HG03469 (cell line): Measurements from ENCODE around the gene KRTAP25-1.

Source experiments
- ATAC-seq: cut with Tn5 transposase; IDR thresholded peaks from one replicate; pipeline ENCODE4 v1.9.1; 2021; ENCODE audit warnings: mild to moderate bottlenecking, moderate library complexity, moderate number of reproducible peaks; ENCODE audit not compliant: unreplicated experiment

The KRTAP25-1 gene

GRCh38 chr21:30251781-30252180 lies 37.5 kb downstream of the KRTAP25-1 start:
- ATAC-seq = no peak

- ATAC-seq = no peak
These were observed 39.4 kb downstream of the KRTAP25-1 start for GRCh38 chr21:30249936-30250335.

GRCh38 chr21:30248844-30249243 lies 40.5 kb downstream of the KRTAP25-1 start:
- no peak for ATAC-seq

- no peak for ATAC-seq
These were observed 44.3 kb downstream of the KRTAP25-1 start for GRCh38 chr21:30245061-30245460.

GRCh38 chr21:30243691-30244090 lies 45.6 kb downstream of the KRTAP25-1 start:
- ATAC-seq = no peak

- no peak for ATAC-seq
These were observed 48.7 kb downstream of the KRTAP25-1 start for GRCh38 chr21:30240661-30241060.
